HG03575 (cell line): ENCODE results near the gene ACVR2A.
A peak's percentile ranks its signal among the peaks of the same experiment; 100 is the strongest.

Experiments used
- ATAC-seq: cut with Tn5 transposase; IDR thresholded peaks from one replicate; pipeline ENCODE4 v1.9.1; 2021; ENCODE audit not compliant: unreplicated experiment, insufficient number of reproducible peaks, low FRiP score; ENCODE audit errors: extremely low read depth

ACVR2A gene

DNA sequence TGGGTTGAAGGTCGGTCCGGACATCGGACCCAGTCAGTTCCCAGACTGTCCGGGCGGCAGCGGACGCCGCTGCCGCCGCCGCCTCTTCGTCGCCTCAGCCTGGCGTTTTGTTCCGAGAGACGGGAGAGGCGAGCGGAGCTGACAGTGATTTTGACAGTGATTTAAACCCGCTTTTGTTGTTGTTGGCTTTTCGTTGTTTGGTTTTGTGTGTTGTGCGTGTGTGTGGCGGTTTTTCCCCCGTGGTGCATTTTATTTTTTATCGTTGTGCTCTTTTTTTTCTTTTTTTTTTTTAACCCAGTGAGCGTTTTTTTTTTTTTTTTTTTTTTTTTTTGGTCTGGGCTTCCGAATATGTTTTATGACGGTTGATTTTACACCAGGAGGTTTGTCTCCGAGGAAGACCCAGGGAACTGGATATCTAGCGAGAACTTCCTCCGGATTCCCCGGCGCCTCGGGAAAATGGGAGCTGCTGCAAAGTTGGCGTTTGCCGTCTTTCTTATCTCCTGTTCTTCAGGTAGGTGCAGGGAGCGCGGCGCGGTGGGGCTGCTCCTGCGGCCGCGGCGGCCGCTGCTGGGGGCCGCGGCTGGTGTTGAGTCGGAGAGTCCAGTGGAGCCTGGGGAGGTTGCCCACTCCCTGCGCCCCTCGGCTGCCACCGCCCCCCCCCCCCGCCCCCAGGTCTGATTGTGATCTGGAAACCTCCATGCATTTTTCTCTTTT is at the start of gene ACVR2A:
ACVR2A (plus strand) TSS at position 333 of the 714 bp plus-strand sequence; CDS start at position 457, 124 bp downstream.
- peak; percentile 14 for ATAC-seq

DNA sequence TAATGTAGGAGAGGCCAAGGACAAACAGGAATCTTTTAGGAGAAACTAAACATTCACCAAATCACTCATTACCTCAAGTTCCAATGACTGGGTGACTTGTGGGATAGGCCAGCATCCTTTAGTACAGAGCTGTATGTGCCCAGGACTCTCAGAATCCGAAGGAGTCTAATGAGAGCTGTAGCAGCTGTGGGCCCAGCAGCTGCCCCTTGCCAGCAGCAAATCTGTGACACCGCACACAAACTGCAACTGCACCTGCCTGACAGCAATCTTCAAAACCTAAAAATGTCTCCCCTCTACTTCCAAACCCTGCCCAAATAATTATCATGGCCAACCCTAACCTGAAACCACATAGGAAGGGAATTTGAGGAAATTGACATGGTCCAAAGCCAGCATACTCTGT is 44.5 kb upstream of the ACVR2A start:
- no peak for ATAC-seq

DNA sequence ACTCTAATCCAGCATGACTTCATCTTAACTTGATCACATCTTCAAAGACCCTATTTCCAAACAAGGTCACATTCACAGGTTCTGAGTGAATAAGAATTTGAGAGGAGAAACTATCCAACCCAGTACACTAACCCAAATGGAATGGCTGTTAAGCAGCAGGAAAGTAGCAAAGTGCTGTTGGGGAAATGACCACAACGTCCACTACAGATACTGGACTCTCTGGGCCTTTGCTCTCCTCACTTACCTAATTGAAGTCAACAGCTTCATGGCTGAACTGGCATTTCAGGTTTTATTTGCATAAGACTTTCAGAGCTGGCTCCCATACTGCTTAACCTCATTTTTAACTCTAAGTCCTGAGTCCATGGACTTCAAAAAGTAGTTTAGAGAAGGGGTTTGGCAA is 38.0 kb upstream of the ACVR2A start:
- no peak for ATAC-seq

DNA sequence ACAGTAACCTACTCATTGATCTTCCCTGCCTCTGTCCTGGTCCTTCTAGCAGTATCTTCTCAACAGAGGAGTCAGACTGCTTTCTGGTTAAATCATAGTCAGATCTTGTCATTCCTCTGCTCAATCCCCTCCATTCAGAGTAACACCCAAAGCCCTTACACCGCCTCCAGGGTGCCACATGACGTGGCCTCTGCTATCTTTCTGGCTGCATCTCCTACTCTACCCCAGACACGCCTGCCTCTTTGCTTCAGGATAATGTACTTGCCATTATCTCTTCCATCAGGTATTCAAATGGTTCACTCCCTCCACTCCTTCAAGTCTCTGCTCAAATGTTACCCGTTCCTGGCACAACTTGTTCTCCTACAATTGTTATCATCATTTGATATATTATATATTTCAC is 36.3 kb upstream of the ACVR2A start:
- ATAC-seq, result no peak

DNA sequence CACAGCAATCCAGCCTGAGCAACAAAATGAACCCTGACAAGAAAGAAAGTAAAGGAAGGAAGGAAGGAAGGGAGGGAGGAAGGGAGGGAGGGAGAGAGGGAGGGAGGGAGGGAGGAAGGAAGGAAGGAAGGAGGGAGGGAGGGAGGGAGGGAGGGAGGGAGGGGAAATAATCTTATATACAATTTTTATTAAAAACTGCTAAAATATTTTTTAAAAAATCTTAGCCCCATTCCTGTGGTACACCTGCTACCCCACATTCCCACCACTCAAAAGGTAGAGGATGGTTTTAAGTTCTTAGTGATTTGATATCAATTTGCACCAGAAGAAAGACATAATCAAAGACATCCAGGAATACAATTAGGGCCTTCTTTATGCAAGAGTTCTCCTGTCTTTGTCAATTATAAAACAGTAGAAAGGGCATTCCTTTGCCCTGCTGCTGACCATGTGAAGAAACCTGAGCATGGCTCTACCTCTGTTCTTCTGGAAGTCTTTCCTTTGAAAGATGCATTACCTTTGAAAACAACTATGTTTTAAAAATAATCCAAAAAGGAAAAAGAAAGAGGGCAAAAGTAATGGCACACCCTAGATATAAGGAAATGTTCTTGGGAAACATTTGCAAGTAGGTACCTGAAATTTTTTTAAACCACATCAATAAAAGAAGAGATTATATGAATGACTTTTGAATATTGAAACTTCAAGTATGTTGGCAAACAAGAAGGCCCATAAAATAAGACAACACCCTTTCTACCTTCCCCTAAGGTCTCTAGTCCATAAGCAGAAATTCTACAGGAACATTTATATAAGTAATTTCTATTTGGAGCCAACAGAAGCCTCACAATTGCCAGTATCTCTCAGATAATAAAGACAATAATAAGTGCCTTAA is 33.7 kb upstream of the ACVR2A start:
- ATAC-seq, result no peak

DNA sequence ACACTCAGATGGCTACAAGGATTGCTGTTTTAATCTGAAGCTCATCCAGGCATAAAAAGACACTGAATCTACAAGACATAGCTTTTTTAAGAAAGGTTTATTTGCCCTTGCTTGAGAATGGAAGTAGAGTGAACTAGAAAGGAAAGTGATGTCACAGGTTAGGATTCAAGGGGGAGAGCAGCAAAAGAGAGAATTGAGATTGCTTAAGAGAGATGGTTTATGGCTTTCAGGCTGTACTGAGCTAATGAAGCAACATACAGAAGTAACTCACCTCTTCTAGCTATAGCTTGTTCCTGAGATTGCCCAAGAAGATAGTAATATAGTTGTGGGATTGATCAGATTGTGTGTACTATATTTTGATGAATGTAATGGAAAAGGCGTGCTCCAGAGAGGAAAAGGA is 26.1 kb upstream of the ACVR2A start:
- no peak for ATAC-seq

DNA sequence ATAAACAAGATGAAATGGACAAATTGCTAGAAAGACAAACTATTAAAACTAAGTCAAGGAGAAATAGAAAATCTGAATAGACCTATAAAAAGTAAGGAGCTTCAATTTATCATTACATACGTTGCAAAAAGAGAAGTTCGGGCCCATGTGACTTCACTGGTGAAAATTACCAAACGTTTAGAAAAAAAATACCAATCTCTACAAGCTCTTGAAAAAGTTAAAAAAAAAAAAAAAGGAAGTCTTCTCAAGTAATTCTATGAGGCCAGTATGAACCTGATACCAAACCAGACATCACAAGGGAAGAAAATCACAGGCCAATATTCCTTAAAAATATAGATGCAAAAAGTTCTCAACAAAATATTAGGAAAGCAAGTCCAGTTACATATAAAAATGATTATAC is 20.2 kb upstream of the ACVR2A start:
- no peak for ATAC-seq

DNA sequence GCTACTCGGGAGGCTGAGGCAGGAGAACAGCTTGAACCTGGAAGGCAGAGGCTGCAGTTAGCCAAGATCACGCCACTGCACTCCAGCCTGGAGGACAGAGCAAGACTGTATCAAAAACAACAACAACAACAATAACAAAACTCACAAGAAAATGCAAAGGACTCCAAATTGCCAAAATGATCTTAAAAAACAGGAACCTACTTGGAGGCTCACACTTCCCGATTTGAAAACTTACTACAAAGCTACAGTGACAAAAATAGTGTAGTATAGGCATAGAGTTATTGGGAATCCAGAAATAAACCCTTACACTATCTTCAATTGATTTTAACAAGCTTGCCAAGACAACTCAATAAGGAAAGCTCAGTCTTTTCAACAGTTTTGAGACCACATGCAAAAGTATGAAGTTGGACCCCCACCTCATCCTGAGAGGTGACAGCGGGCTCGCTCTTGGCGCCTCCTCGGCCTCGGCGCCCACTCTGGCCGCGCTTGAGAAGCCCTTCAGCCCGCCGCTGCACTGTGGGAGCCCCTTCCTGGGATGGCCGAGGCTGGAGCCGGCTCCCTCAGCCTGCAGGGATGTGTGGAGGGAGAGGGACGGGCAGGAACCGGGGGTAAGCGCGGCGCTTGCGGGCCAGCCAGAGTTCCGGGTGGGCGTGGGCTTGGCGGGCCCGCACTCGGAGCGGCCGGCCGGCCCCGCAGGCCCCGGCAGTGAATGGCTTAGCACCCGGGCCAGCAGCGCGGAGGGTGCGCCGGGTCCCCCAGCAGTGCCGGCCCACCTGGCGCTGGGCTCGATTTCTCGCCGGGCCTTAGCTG is 18.3 kb upstream of the ACVR2A start:
- no peak for ATAC-seq

DNA sequence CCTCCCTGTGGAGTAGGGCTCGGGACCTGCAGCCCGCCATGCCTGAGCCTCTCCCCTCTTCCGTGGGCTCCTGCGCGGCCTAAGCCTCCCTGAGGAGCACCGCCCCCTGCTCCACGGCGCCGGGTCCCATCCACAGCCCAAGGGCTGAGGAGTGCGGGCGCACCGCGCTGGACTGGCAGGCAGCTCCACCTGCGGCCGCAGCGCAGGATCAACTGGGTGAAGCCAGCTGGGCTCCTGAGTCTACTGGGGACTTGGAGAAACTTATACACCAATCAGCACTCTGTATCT is 17.8 kb upstream of the ACVR2A start:
- ATAC-seq, result no peak

DNA sequence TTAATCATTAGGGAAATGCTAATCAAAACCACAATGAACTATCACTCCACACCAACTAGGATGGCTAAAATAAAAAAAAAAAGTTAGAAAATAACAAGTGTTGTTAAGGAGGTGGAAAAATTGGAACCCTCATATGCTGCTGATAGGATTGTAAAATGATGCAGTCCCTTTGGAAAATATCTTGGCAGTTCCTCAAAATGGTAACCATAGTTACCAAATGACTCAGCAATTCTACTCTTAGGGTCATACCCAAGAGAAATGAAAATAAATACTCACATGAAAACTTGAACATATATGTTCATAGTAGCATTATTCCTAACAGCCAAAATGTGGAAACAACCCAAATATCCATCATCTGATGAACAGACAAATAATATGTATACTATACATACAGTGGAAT is 15.7 kb upstream of the ACVR2A start:
- ATAC-seq, result no peak

DNA sequence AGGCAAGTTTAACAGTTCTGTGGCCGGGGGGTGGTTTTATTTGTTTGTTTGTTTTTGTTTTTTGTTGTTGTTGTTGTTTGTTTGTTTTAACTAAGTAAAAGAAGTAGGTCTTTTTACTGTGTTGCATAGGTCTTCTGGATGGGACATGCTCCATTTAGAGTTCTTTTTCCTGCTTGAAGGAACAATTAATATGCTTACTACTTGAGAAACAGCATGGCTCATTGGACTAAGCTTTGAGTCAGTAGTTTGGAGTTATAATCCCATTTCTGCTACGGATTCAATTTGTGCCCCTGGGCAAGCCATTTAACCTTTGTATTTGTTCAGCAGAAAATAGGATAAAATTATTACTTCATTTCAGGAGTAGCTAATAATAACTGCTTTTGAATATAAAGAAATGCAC is 8.7 kb upstream of the ACVR2A start:
- ATAC-seq, result no peak

DNA sequence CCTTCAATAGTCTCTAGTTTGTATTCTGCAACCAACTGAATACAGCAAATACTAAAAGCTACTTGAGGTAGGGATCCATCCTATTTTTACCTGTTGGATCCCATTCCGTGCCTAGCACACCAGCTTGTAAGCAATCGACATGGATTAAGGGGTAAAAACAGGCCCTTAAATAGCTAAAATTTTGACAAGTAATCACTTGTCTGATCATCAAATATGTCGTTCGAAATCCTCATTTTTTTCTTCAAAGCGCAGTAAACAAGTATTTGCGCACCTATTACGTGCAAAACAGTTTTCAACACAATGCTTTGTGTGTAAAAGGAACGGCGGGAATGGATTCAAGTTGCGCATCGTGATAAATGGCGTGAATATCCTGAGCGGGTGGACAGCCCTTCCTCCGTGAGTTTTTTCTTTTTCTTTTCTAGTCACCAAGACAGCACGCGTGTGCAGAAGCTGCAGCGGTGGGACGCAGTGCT is 1.4 kb upstream of the ACVR2A start:
- ATAC-seq, result no peak

DNA sequence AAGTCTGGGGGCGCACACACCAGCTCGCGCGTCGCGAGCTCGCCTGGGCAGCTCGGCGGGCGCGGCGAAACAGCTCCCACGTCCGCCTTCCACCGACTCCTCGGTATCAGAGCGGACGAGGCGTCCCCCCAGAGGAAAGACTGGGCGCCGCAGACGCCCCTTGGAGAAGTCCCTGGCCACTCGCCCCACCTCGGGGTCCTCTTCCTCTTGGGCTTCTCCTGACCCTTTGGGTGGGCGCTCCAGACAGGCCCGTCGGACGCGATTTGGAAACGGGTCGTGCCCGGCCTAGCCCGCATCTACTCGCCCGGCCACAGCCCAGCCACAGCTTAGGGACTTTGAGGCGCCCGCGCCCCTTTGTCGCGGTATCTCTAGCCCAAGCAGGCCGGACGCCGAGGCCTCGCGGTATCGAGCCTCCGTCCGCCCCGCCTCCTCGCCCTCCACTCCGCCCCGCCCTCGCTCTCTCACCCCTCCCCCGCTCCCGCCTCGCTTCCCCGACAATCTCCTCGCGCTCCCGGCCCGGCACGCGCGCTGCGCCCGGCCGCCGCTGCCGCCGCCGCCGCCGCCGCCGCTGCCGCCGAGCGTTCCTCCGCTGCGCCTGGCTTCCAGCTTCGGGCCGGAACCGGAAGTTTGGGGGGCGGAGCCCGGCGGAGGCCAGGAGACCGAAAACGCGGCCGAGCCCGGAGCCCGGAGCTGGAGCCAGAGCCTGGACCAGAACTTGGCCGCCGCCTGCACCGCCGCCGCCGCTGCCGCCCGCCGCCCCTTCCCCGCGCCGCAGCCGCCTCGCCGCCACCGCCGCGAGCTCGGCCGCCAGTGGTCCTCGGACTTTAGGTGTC is 749 bp upstream of the ACVR2A start:
- ATAC-seq, result peak; percentile 41

DNA sequence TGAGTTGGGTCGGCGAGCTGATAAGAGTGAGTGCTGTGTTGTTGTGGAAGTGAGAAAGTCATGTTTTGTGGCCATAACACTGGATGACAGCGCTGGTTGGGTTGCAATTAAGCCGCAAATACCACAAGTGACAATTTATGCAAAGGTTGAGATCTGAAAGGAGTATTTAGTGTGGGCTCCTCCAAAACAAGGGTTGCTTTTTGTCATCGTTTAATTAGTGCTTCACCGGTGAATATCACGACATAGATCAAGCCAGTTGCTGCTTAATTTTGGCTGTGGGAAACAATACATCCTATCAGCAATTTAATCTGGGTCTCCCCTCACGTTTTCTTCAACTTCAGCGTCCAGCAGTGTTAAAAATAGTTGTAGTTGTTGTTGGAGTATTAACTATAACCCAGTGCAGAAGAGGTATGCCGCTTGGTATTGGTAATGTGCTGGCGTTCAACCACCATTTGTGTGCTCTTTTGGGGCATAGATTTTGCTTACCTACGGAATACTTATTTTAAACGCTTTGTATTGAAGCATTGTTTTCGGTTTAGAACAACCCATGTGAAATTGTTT is 662 bp downstream of the ACVR2A start:
- peak; percentile 42 for ATAC-seq

DNA sequence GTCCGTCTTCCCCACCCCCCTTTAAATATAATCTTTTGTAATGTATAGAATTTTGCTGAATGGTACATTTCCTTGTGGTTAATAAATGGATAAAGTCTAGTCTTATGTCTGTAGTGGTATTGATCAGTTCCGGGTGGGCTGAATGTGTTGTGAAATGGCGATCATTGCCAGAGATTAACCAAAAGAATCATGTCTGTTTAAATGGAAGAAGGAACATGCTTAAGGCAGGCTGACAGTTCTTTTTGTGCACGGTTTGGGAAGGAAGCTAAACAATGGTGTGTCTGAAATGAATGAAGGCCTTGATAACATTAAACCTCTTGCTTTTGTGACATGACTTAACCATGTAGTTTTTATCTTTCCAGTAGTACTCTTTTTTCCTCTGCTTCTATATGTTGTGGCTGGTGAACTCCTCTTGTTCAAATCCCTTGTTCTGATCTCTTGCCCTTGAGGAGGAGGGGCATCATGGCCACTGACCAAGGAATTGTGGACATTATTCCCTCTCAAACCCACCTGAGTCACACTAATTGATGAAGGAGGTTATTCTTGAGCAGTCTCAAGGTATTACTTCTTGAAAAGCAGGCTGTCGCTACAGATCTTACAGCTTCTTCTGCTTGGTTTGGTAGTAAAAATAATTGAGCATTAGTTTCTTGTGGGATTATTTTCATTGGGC is 1.7 kb downstream of the ACVR2A start:
- ATAC-seq, result no peak

DNA sequence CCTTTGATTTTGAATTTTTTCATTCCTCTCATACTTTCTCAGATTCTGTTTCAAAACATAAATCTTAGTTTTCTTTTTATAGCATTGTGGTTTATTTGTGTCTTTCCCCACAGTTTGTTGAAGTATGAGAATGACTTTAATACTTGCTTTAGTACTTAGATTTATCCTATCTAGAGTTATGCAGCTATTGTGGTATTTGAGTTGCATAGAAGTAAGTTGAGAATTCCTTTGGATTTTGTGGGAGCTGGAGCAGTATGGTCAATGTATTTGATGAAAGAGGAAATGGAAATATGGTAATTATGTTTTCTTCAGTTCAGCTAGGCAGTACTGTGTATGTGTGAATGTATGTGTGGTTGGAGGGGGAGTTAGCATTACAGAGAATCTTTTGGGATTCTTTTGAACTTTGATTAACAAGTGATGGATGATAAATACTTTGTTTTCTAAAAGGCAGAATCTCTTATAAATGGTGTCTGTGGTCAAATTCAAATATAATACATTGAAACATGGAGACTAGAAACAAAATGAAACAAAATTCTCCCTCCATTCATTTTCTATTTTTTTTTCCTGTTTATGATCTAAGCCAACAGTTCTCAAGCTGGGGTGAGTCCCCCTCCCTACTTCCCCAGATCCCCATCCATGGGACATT is 3.0 kb downstream of the ACVR2A start:
- no peak for ATAC-seq

DNA sequence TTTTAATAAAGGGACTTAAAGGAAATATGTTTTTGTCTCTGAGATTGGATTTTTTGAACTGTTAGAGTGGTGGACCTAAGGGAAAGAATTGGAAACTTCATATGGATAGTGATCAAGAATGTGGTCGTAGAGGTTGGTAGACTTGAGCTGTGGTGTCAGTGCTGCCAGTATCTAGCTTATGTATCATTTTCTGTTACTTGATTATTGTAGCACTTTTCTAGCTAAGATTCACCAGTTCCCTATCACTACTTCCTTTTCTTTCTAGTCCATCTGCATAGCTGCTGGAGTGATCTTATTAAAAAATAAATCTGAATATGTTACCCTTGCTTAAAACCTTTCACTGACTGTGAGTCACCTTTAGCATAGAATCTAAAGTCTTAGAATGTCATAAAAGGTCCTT is 6.0 kb downstream of the ACVR2A start:
- ATAC-seq, result no peak
